Neural progenitor cell (in vitro differentiated cells): ENCODE results near the gene NDUFS1.
"Not testable (repeated sequence)": the region's sequence is repeated elsewhere in the genome, so short reads cannot be mapped to it uniquely, and the experiment has no call there.

Experiments
- EZH2 ChIP-seq: fragments of 200-600 bp; sonication (generic); IDR thresholded peaks from 2 replicates; pipeline ENCODE4 v1.6.1; 2017; ENCODE audit warnings: antibody characterized with exemption, mild to moderate bottlenecking, moderate library complexity
- TF ChIP-seq, protein P1 (sequence below): fragments of 200-600 bp; sonication (generic); IDR thresholded peaks from 2 replicates; pipeline ENCODE4 v1.5.1; 2017; ENCODE audit warnings: antibody characterized with exemption, mild to moderate bottlenecking

- TF ChIP-seq, protein P1, sequence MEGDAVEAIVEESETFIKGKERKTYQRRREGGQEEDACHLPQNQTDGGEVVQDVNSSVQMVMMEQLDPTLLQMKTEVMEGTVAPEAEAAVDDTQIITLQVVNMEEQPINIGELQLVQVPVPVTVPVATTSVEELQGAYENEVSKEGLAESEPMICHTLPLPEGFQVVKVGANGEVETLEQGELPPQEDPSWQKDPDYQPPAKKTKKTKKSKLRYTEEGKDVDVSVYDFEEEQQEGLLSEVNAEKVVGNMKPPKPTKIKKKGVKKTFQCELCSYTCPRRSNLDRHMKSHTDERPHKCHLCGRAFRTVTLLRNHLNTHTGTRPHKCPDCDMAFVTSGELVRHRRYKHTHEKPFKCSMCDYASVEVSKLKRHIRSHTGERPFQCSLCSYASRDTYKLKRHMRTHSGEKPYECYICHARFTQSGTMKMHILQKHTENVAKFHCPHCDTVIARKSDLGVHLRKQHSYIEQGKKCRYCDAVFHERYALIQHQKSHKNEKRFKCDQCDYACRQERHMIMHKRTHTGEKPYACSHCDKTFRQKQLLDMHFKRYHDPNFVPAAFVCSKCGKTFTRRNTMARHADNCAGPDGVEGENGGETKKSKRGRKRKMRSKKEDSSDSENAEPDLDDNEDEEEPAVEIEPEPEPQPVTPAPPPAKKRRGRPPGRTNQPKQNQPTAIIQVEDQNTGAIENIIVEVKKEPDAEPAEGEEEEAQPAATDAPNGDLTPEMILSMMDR: not testable (repeated sequence)
- not testable (repeated sequence) for TF ChIP-seq EZH2
Measured at GRCh38 chr2:206181526-206181925, 22.3 kb upstream of the NDUFS1 start.
